Hepatocyte (in vitro differentiated cells): ENCODE data around the gene SPSB3.

Source experiments
- CTCF ChIP-seq: fragments of 200-600 bp; sonication (generic); IDR thresholded peaks from 2 replicates; pipeline ENCODE4 v1.5.1; 2016; ENCODE audit warnings: antibody characterized with exemption, mild to moderate bottlenecking; ENCODE audit not compliant: poor library complexity
- EZH2phosphoT487 ChIP-seq: fragments of 200-600 bp; sonication (generic); IDR thresholded peaks from one replicate; pipeline ENCODE4 v1.6.1; 2018; ENCODE audit warnings: antibody characterized with exemption, mild to moderate bottlenecking, low read depth, moderate library complexity; ENCODE audit not compliant: unreplicated experiment, severe bottlenecking

- TF ChIP-seq EZH2phosphoT487: no peak
- no peak for TF ChIP-seq CTCF
Observed at GRCh38 chr16:1782408-1783264, at the start of gene SPSB3, which contains the start of gene NUBP2.
